HG03196 (cell line): ENCODE measurements around the gene ZNF154.

Experiments used
- ATAC-seq: cut with Tn5 transposase; IDR thresholded peaks from one replicate; pipeline ENCODE4 v1.9.1; 2021; ENCODE audit not compliant: unreplicated experiment

ZNF154 gene

DNA sequence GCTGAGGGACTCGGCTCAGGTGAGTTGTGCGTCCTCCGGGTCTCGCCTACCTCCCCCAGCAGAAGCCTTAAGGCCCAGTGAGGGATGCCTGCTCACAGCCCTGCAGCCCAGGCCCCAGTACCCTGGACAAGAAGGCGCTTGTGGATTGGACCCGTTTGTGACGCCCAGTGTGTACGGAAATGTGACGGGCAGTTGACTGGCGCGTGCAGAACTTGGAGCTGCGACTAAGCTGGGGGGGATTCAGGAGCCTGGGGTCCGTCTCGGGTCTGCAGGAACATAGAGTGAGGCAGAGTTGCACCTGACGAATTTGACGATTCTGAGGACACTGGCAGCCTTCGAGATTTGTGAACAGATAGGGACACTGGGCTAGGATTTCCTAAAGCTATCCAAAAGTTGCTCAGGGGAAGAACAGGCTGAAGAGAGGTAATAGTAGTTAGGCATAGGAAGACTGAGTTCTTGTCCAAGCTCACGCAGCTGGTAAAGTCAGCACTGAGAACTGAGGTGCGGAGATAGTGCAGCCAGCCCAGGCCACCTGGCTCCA is 26.7 kb downstream of the ZNF154 start:
- peak; percentile 5 for ATAC-seq

GRCh38 chr19:57675881-57676280 is 33.1 kb downstream of the ZNF154 start:
- ATAC-seq, result no peak

- no peak for ATAC-seq
Observed at GRCh38 chr19:57672466-57672865, 36.5 kb downstream of the ZNF154 start.

DNA sequence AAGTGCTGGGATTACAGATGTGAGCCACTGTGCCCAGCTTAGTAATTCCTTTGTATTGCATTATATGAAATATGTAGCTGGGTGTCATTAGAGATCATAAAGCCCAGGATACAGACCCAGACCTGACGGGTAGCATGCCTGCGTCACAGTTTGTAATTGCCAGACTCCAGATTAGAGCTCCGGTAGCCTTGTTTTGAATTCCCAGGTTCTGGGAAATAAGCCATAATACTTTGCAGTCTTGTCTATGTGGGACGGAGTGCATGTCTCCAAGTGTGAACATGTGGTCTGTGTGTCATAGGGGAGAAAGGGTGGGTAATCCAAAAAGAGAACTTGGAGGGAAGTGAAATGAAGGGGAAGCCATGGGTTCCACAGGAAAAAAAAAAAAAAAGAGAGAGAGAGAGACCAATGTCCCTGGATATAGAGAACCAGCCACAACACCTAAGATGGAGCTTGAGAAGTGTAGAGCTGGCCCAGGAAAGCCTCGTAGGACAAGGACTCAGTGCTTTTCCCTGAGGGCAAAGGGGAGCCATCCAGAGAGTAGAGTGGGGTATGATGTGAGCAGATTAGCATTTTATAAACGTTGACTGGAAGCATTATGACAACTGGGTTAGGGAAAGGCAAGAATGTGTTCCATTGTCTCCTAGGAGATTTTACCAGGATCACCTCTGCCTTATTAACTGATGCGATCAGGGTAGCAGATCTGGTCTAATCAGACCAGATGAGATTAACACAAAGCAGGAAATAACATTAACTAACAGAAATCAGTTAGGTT is 37.7 kb downstream of the ZNF154 start:
- no peak for ATAC-seq

DNA sequence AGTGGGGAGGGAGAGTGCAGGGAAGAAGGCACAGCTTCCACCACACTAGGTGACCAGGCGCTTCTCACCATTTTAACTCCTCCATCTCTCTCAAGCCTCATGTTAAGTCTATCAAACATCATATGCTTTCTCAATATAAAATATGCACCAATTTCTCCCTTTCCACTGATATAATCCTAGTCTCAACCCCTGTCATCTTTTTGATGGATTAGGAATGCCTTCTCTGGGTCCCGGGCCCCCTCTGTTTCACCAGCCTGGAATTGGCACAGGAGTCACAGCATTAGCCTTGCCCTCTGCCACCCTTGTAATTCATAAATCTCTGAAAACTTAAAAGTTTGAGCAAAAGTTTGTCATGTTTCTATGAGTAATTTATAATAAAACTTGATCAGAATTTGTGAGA is 40.4 kb downstream of the ZNF154 start, which contains the start of gene ZSCAN4:
Gene ZSCAN4, plus strand, starts transcription at position 301 of the 400 bp plus-strand sequence. CDS start 7,211 bp downstream, outside the sequence.
- ATAC-seq, result no peak

DNA sequence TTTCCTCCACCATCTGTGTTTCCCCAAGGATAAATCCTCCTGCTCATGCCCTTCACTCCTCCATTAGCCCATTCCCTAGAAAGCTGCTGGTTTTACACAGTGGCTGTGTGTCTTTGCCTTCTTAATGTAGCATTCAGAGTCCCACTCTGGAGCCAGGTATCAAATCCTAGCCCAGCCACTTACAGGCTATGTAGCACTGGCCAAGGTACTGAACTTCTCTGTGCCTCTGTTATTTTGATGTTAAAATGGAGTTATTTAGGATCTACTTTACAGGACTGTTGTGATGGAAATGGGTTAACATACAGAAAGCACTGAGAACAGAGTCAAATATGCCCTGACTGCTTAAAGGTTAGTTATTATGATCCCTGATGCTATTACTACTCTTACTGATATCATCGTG is 41.8 kb downstream of the ZNF154 start:
- ATAC-seq, result no peak

DNA sequence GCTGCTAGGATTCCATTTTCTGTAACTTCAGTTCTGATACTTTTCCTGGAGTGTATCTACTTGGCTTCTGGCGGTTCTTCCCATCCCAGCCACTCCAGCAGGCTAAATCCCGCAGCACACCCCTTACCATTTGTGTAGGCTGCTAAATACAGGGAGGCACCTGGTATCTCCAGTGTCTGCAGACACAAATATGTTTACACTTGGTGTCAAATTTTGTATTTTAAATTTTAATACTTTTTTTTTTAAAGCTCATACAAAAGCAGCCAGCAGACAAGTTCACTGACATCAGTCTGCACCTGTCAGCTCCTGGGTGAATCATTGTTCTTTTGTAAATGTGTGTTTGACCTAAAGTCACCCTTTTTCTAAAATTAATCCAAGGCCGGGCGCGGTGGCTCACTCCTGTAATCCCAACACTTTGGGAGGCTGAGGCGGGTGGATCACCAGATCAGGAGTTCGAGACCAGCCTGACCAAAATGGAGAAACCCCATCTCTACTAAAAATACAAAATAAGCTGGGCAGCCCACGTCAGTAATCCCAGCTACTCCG is 43.7 kb downstream of the ZNF154 start:
- ATAC-seq, result no peak

- no peak for ATAC-seq
Observed at GRCh38 chr19:57664269-57665127, 44.5 kb downstream of the ZNF154 start.

DNA sequence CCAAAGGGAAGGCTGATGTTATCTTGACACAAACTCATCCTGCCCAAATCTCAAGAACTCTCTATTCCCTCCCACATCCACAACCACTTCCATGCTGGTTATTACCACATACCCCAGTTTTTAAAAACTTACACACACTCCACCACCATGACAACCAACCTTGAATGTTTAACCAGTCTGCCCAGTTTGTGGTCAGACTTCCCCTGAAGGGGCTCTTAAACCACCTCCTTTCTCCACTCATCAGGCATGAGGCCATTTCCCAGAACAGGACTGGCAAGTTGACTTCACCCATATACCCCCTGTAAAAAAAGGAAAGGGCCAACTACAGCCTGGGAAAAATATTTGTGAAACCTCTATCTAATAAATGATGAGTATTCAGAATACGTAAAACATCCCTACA is 52.7 kb downstream of the ZNF154 start:
- no peak for ATAC-seq

GRCh38 chr19:57655443-57655842 is 53.6 kb downstream of the ZNF154 start:
- no peak for ATAC-seq

DNA sequence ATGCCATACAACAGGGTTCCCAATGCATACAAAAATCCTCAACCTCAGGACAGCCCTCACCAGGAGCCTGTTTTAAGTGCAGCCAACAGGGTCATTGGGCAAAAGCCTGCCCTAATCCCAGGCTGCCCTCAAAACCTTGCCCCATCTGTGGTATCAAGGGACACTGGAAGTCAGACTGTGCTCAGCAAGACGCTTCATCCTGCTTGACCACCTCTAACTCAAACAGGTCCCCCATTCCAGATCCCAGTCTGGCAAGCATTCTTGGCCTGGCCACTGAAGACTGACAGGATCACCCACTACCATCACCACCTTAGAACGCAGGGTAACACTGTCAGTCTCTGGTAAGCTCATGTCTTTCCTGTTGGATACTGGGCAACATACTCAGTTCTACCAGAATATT is 55.3 kb downstream of the ZNF154 start:
- no peak for ATAC-seq

- no peak for ATAC-seq
Observed at GRCh38 chr19:57651654-57651996, 57.4 kb downstream of the ZNF154 start.

GRCh38 chr19:57648331-57649003 is 60.5 kb downstream of the ZNF154 start:
- ATAC-seq, result no peak
